Inferior parietal cortex (tissue), 1 donor: ENCODE measurements around the gene DNAJC7.

Experiments used
- DNase-seq: peaks from one replicate; pipeline ENCODE4 v3.0.0-alpha.2; 2016; ENCODE audit errors: extremely low spot score

The DNAJC7 gene

GRCh38 chr17:41975099-41976083, 41.8 kb downstream of the DNAJC7 start:
- DNase-seq = no peak

- no peak for DNase-seq
These were observed 42.6 kb downstream of the DNAJC7 start for GRCh38 chr17:41974658-41975057.

- no peak for DNase-seq
These were observed 43.2 kb downstream of the DNAJC7 start for GRCh38 chr17:41974031-41974430.

- DNase-seq = no peak
These were observed 43.8 kb downstream of the DNAJC7 start for GRCh38 chr17:41973408-41973811.

- DNase-seq = no peak
These were observed 44.5 kb downstream of the DNAJC7 start for GRCh38 chr17:41972571-41973407.

GRCh38 chr17:41971721-41972523, 45.3 kb downstream of the DNAJC7 start:
- no peak for DNase-seq

- DNase-seq = no peak
These were observed 46.3 kb downstream of the DNAJC7 start for GRCh38 chr17:41970901-41971331.

- DNase-seq = no peak
These were observed 48.6 kb downstream of the DNAJC7 start for GRCh38 chr17:41968676-41969075.

GRCh38 chr17:41967921-41968578, 49.2 kb downstream of the DNAJC7 start:
- no peak for DNase-seq

- peak; percentile 92 for DNase-seq
These were observed 49.9 kb downstream of the DNAJC7 start for GRCh38 chr17:41967141-41967920.

GRCh38 chr17:41966463-41967140, 50.6 kb downstream of the DNAJC7 start, which contains the start of gene CNP:
TSS of gene CNP (plus strand) at chr17:41966795. CDS start at chr17:41966885, 90 bp downstream.
- DNase-seq = peak; percentile 90

- DNase-seq = peak; percentile 32
These were observed 51.4 kb downstream of the DNAJC7 start for GRCh38 chr17:41965694-41966462.

GRCh38 chr17:41962768-41963434, 54.3 kb downstream of the DNAJC7 start:
- DNase-seq = peak; percentile 84

GRCh38 chr17:41962111-41962510, 55.1 kb downstream of the DNAJC7 start:
- no peak for DNase-seq

- DNase-seq = no peak
These were observed 57.7 kb downstream of the DNAJC7 start for GRCh38 chr17:41959336-41960095.

- no peak for DNase-seq
These were observed 58.3 kb downstream of the DNAJC7 start for GRCh38 chr17:41959030-41959335.

- DNase-seq = no peak
These were observed 59.3 kb downstream of the DNAJC7 start for GRCh38 chr17:41957869-41958439.
